DMS53 treated with DMSO at 0.1 percent for 48 hours (cell line): ENCODE data around the gene SYNJ1.
"Not testable (repeated sequence)": the region's sequence is repeated elsewhere in the genome, so short reads cannot be mapped to it uniquely, and the experiment has no call there.

Source experiments
- DNase-seq: peaks from one replicate; lab custom pipeline; 2025; ENCODE audit not compliant: unreplicated experiment; lab: John Stamatoyannopoulos, UW

SYNJ1 gene

GRCh38 chr21:32613436-32614043 is 114.3 kb downstream of the SYNJ1 start:
- no peak for DNase-seq

GRCh38 chr21:32612999-32613337 is 114.8 kb downstream of the SYNJ1 start:
- peak; percentile 27 for DNase-seq

GRCh38 chr21:32612075-32612998 is 115.5 kb downstream of the SYNJ1 start, which contains the start of gene CFAP298:
Gene CFAP298 (minus strand): TSS chr21:32612377. CDS start chr21:32612243, 134 bp downstream.
- DNase-seq: peak; percentile 60

GRCh38 chr21:32611471-32611997 is 116.3 kb downstream of the SYNJ1 start:
- no peak for DNase-seq

GRCh38 chr21:32610940-32611339 is 116.9 kb downstream of the SYNJ1 start:
- not testable (repeated sequence) for DNase-seq

- DNase-seq: no peak
Measured at GRCh38 chr21:32608851-32609250, 119.0 kb downstream of the SYNJ1 start.

- DNase-seq: no peak
Measured at GRCh38 chr21:32605469-32605868, 122.3 kb downstream of the SYNJ1 start.

GRCh38 chr21:32604464-32604863 is 123.3 kb downstream of the SYNJ1 start:
- DNase-seq: no peak

- no peak for DNase-seq
Measured at GRCh38 chr21:32603131-32603530, 124.7 kb downstream of the SYNJ1 start.

GRCh38 chr21:32602099-32602498 is 125.7 kb downstream of the SYNJ1 start:
- no peak for DNase-seq

GRCh38 chr21:32599526-32599925 is 128.3 kb downstream of the SYNJ1 start:
- no peak for DNase-seq

GRCh38 chr21:32599091-32599490 is 128.7 kb downstream of the SYNJ1 start:
- no peak for DNase-seq

- DNase-seq: peak; percentile 90
Measured at GRCh38 chr21:32597205-32597604, 130.6 kb downstream of the SYNJ1 start.

- DNase-seq: no peak
Measured at GRCh38 chr21:32595431-32595830, 132.4 kb downstream of the SYNJ1 start.

GRCh38 chr21:32593690-32594089 is 134.1 kb downstream of the SYNJ1 start:
- no peak for DNase-seq

- no peak for DNase-seq
Measured at GRCh38 chr21:32592929-32593502, 134.8 kb downstream of the SYNJ1 start.

- no peak for DNase-seq
Measured at GRCh38 chr21:32590130-32590529, 137.7 kb downstream of the SYNJ1 start.

GRCh38 chr21:32587651-32588050 is 140.2 kb downstream of the SYNJ1 start:
- no peak for DNase-seq

- no peak for DNase-seq
Measured at GRCh38 chr21:32587120-32587519, 140.7 kb downstream of the SYNJ1 start.

GRCh38 chr21:32585970-32586369 is 141.8 kb downstream of the SYNJ1 start:
- no peak for DNase-seq

GRCh38 chr21:32585042-32585710 is 142.6 kb downstream of the SYNJ1 start, which contains the start of gene TCP10L:
Gene TCP10L (minus strand): TSS chr21:32585523. CDS start chr21:32584304, 1,219 bp downstream.
- DNase-seq: no peak
